ENCODE results near the gene VPS13D.
"Not testable (repeated sequence)": the region's sequence is repeated elsewhere in the genome, so short reads cannot be mapped to it uniquely, and the experiment has no call there.

VPS13D gene

DNA sequence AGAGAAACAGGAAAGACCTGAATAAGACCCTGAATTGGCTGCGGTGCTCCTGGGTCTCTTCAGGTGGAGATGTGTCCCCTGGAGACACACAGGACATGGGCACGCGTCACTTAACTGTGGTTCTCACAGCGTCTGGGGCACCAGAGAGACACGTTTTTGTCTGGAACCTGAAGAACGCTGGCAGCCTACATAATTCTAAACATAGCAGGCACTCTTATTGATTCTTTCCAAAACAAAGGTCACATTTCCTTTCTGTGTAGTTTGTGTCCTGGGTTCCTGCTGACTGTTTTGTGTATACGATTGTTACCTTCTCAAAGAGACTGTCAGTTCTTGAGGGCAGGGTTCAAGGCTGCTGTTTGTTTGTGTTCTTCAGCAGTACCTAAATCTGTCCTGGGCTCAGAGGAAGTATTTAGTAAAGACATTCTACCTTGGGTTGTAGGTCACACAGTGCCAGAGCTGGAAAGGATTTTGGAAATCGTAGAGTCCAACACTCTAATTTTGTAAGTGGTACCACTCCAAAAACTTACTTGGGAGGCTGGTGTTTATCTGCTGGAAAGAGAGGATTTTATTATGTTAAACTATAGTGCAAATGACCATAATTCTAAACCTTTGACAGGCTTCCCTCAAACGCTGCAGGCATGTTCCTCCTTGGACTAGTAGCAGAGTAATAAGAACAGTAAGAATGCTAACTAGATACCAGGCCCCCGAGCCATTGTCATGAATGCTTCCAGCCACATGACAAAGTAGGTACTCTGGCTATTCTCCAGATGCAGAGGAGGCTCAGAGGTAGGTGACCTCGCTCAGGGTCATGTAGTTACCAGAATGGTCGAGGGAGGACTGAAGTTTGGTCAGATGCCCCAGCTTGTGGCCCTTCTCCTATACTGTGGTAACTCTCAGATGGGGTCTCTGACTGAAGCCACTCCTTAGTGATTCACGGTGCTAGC is 223.8 kb downstream of the VPS13D start:
- no peak for DNase-seq

DNA sequence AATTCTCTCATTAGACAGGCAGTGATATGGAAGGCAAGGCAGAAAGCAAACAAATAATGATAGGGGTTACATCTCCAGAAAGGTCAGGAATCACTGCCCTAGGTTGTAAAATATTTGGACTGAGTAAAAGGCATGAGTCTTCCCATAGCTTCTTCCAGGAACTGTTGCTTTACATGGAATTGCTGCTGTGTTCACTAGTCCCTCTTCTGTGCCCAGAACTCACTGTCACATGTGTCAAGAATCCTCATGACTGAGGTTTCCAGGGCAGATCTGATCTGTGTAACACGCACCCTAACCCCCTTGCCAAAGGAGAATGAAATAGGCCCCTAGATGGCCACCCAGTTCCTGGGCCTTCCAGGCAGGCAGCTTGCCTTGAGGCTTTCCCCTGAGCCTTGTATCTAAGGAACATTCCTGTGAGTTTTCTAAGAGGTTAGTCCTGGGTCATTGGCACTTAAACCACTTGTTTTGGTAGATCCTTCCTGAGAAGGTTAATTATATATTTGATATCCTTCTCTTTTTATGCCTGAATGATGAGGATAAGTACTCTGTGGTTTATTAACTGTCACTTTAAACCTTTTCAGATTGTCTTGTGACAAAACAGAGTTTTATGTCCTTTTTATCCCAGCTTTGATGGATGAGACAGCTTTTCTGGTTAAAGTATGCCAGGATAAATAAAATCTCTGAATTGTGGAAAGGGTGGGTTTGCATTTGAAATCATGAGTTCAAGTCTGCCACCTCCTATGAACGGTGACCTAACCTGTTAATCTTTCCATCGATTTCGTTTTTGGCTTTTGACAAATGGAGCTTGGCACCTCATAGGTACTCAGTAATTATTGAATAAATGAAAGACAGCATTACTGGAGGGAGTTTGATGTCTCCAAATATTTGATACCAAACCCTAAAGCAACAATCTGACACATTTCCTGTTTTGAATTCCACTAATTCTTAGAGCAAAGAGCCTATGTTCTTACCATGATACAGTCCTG is 224.9 kb downstream of the VPS13D start:
- DNase-seq: peak; percentile 62

DNA sequence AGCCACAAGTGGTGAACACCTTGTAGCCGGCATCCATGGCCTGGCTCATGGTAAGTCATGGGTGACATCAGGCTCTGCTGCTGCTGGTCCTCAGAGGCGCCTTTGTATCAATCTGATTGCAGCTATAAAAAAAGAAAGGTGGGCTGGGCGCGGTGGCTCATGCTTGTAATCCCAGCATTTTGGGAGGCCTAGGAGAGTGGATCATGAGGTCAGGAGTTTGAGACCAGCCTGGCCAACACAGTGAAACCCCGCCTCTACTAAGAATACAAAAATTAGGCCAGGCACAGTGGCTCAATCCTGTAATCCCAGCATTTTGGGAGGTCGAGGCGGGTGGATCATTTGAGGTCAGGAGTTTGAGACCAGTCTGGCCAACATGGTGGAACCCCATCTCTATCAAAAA is 226.3 kb downstream of the VPS13D start:
- not testable (repeated sequence) for DNase-seq

DNA sequence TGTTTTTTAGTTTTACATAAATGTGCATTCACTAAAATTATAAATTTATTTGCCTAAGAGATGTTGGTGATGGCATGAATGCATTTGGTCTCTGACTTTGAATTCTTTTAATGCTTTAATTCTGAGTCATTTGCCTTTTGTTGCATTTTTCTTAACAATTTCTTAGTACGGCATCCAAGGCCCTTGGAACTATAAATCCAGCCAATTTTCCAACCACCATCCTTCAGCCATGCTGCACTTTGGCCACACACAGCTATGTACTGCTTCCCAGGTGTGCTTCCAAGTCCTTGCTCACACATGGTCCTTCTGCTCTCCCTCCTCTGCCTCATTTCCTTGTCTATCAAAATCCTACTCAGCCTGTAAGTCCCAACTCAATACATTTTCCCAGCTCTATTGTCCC is 227.1 kb downstream of the VPS13D start:
- peak; percentile 78 for DNase-seq

DNA sequence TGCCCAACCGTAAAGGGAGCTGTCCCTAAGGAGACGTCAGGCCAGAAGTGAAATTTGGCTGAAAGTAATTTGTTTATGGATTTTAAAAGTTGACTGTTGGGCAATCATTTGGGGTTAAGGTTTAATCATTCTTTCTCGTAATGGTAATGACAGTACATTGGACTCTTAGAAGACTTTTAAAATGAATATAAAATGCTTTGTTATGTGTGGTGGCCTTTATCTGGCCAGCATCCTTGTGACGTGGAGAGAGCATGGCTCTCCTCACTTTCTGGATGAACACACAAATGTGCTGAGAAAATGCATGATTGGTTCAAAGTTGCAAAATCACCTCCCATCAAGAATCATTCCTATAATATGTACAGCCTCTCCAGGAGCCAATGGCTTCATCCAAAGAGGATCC is 227.9 kb downstream of the VPS13D start:
- DNase-seq: no peak

DNA sequence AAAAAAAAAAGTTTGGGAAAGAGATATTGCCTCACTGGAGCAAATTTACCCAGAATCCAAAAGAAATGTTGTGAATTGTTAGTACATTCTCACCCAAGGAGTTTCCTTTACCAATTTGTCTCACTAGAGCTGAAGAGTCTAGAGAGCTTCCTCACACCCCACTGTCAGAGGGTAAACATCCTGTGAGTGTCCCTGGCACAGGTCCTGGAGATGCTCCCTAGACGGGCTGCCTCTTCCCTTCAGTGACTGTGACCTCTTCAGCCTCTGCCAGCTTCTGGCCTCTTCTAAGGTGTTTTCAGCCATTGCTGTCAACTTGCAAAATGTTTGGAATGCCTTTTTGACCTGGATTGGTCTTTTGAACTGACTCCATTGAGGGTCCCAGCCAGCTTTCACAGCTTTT is 228.7 kb downstream of the VPS13D start:
- peak; percentile 55 for DNase-seq

DNA sequence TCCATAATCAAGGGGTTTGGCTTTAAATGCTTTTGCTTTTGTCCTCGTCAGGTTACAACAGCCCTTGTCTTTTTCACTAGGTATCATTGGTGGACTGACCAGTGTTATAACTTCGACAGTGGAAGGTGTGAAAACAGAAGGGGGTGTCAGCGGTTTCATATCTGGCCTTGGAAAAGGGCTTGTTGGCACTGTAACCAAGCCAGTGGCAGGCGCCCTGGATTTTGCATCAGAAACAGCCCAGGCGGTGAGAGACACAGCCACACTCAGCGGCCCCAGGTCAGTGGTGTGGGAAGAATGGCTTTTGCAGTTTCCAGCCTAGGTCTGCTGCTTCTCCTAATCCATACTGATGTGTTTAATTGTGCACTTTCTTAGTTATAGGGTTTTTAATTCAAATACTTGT is 230.3 kb downstream of the VPS13D start:
- no peak for DNase-seq

DNA sequence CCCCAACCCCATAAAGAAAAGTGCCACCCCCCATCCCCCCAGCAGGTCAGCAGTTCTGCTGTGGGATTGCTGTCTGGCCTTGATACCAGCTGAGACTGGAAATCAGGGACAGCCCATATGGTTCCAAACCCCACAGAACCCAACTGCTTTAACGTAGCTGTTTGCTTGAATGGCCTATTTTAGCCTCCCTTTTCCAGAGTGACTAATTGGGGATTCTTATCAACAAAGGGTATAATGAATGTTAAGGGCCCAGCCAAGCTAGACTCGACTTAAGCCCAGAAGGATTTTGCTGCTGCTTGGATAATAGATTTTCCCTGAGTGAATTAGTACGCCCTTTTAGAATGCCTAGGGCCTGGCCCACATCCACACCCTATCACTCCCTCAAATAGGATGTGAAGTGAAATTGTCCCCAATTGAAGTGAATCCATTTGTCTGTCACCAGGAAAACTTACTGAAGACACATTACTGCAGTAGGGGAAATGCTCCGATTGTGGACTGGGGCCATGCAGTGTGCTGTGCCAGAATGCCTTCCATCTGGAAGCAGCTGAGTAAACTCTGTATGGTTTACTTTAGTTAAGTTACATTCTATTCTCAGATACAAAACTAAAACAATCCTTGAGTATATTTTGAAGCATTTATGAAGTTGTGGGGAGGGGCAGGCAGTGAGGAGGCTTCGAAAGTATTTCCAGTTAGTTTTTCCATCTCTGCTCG is 231.2 kb downstream of the VPS13D start:
- DNase-seq: no peak

DNA sequence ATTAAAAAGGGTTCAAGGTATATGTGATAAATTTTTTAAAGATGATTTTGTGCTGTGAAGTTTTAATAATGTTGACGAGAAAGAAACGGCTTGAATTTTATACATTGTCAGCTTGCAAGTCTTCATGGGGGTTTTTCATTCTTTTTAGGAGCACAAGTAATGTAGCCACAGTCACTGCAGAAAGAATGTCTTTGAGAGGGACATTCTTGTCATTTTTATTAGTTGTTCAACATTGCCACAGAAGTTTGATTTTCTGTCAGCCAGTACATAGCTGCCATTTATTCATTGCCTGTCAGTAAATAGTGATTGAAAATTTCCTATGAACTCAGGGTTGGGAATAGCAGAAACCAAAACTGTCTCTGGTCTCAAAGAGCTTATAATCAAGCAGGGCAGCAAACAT is 231.9 kb downstream of the VPS13D start:
- DNase-seq: no peak

DNA sequence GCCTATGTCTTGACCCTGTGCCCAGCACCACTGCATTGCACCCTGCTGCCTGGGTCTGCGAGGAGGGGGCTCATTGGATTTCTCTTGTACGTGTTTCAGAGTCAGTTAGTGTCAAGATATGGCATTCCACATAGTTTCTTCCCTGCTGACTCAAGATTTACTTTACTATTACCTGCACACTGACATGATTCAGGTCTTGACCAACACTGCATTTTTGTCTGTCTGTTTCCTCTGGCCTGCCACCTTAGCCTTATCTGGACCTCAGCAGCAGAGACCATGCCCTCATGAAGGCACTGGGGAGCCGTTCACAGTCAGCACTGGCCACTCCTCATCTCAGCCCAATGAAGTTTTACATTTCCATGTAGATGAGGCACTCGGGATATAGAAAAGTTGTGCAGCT is 232.8 kb downstream of the VPS13D start:
- DNase-seq: no peak

DNA sequence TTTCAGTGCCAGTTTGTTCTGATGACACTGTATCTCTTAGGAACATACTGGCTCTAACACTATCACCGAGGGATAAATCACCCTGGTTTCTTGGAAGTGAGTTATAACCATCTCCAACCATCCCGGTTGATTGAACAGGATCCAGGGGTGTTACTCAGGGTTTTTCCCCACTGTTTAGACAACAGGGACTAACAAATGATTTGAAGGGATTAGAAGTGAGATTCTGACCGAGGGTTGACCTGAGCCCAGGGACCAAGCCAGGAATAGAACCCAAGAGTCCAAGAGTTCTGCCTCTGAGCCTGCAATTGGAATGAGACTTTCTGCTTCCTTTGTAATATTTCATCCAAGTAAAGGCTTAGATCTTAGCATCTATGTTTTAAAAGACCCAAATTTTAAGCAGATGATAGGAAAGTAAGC is 234.2 kb downstream of the VPS13D start:
- no peak for DNase-seq

DNA sequence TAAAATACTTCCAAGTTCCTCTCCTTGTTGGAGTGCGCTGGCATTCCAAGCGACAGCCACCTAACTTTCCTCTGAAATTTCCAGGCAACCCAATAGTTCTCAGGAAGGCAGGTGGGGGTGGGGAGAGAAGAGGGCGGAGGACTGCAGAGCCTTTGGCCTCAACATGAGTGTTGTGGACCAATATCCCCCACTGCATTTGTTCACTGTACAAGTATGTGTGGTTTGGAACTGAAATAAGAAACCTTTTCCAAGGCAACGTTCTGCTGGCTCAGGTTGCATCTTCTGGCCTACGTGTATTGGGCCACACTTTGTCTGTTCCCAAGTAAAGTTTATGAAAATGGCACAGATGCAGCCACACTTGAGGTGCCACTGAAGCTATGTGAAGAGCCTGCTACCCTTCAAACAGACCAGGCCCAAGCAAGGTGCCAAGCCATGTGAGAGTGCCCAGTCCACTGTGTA is 234.8 kb downstream of the VPS13D start:
- DNase-seq: peak; percentile 50

DNA sequence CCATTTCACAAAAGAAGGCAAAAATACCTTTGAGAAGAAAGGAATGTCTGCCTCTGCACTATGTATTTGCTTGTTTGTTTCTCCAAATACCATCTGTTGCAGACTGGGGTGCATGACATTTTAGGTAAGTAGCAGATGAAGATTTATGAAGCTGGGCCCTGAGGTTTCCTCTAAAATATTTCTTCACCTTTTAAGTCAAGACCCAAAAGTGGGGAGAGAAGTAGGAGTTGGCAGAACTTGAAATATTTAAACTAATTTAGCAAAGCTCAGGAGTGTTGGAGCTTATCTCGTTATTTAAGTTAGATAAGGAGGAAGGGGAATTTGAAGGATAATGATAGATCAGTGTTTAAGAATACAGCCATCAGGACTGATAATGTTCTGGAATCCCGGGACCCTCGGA is 235.3 kb downstream of the VPS13D start:
- DNase-seq: no peak

DNA sequence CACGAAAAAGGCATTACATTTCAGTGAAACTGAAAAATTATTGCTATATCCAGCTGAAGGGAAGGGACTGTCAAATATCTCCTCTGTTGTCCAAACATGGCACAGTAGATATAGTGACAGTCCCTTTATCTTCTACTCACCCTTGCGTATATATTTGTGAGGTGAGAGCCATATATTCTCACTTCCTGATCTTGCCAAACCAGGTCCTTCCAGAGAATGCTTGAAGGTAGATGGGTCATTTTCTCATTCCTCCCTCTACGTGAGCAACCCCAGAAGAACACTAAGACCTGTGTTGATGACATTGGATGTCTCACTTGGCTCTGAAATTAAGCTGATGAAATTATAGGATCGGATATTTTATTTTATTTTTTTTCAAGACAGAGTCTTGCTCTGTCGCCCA is 237.0 kb downstream of the VPS13D start:
- no peak for DNase-seq

DNA sequence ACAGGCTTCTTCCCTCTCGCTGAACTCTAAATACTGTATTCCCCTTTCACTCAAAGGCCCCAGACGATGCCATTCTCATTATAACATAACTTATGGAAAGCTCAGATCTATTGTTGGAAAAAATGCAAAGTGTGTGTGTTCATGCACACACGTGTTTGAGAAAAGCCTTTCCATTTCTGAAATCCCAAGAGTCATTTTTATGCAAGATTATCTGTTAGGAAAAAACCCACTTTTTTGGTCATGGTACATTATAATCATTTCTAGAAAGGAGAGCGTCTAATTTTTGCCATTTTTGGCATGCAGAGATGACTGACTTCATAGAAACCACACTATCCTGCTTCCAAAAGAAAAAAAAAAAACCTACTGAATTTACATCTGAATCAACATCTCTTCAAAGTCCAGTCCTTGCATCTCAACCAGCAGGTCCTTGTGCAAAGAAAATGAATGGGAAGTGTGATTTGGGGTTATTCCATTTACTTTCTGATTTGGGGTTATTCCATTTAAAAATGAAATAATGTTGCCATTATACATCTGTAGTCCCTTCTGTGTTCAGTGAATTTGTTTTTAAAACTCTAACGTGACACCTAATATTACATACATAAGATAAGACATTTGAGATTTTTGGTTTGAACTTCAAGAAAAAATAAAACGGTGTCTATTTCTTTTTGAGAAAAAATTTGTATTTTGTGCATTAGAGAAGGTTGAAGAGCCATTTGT is 237.9 kb downstream of the VPS13D start:
- DNase-seq: no peak

DNA sequence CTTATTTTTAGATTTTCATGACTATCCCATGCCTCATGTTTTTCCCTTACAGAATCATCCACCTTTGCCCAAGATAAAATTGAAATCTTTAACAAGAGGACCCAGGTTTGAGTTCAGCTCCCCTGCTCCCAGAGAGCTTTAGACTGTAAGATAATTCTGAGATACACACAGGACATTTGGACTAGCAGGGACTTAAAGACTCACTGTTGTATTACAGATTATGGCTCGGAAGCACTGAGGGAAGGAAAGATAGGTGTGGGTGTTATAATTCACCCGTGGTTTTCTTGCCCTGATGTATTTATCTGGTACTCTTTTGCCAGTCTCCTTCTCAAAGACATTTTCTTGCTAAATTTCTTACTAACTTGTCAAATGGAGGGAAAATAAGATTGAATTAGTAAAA is 238.5 kb downstream of the VPS13D start:
- DNase-seq: no peak

DNA sequence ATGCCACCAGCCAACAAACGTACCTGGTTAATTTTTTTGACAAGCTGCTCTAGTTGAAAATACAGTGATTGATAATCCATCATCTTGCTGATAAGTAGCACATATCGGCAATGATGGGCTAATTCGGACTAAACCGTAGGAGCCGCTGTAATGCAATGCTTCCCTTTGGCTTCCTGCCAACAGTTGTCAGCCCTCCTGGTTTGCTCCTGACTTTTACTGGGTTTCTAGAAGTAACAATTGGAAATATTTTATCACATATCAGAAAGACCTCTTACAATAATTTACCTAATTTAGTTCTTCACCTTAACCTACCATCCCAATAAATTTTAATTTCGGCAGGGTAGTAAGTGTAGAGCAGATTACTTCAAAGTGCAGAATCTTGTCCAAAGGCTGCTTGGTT is 239.7 kb downstream of the VPS13D start:
- no peak for DNase-seq

DNA sequence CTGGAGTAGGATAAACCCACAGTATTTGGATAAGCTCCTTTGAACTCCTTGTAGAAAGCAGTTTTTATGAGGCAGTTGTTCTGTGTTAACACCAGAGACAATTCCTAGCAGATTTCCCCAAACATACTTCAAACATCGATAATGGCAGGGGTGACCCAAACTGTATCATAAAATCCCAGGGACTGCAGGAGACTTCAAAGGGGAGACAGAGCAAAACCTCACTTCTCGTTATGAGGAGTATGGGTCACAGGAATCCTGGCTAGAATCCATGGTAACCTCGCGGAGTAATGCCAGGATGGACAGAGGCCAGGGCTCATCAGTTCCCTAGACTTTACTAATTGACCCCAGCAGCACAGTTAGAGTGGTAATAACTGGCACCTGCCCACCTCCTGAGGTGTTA is 240.2 kb downstream of the VPS13D start:
- DNase-seq: no peak

DNA sequence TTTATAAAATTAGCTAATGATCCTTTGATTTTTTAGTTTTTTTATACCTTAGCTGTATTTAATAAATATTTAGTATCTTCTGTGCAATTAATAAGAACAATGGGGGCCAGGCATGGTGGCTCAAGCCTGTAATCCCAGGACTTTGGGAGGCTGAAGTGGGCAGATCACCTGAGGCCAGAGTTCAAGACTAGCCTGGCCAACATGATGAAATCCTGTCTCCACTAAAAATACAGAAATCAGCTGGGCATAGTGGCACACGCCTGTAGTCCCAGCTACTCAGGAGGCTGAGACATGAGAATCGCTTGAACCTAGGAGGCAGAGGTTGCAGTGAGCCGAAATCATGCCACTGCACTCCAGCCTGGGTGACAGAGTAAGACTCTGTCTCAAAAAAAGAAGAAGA is 241.1 kb downstream of the VPS13D start:
- DNase-seq: not testable (repeated sequence)

DNA sequence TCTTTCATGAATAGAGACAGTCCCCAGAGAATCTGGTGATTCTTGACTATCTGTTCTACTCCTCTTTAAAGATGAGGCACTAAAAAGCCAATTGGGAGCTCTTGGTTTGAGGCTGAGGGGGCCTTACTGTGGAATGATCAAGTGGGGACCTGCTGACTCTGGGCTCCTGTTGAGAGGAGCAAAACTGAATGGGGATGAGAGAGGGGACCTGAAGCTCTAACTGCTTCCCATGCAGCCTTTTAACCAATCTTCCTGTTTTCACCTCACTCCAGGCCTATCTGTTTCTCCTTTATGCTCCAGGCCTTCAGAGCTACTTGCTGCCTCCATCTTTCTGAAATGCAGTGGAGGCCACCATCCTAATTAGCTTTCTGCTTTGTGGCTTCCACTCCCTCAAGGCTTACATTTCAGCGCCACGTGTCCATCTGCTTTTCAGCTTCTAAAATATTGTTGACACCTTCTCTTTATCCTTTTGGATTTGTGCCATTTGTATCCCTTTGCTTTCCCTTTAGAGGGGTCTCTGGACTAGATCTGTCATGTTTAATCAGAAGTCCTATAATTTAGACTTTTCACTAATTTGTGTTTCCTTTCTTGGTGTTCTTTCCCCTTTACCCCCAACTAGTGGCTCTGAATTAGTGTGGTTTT is 242.4 kb downstream of the VPS13D start:
- no peak for DNase-seq

DNA sequence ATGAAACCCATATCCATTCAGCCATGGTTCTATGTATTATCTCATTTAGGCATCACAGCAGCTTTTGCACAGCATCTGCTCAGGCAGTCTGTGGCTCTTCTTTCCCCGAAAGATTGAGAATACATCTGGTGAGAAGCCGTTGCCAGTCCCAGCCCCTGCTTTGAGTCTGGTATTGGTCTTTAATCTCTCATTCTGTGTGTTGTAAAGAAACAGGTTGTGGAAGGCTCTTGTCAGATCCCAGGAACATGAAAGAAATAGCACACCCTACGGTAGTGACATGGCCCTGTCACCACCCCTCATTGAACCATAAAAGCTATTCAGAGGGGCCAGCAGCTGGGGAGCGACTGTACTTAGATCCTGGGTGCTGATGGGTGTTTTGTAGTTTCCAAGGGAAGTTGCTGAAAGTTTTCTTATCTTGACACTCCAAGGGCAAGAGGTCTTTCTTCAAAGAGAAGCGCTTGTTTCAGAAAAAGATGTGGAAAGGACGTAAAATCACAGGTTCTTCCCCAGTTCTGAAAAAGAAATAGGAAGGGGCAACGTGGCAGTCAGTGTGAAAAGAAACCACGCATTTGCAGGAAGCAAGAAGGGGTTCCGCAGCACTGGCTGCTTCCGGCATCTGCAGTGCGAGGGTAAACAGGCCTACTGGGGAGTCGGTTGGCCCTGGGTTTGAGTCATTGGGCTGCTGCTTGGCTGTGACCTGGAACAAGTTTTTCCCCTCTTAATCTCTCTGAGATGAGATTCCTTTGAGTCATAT is 243.1 kb downstream of the VPS13D start:
- no peak for DNase-seq

Data from EL (cell line).